Right forelimb (tissue), 1 donor: ENCODE results near the gene TSPY2.
"Not testable (repeated sequence)": the region's sequence is repeated elsewhere in the genome, so short reads cannot be mapped to it uniquely, and the experiment has no call there.

Source experiments
- DNase-seq: peaks from one replicate; pipeline ENCODE4 v3.0.0-alpha.2; 2018

The TSPY2 gene

GRCh38 chrY:6245923-6246322 is at the start of gene TSPY2:
TSS of gene TSPY2 (plus strand) at chrY:6246223. CDS start at chrY:6246269, 46 bp downstream.
- DNase-seq: not testable (repeated sequence)

DNA sequence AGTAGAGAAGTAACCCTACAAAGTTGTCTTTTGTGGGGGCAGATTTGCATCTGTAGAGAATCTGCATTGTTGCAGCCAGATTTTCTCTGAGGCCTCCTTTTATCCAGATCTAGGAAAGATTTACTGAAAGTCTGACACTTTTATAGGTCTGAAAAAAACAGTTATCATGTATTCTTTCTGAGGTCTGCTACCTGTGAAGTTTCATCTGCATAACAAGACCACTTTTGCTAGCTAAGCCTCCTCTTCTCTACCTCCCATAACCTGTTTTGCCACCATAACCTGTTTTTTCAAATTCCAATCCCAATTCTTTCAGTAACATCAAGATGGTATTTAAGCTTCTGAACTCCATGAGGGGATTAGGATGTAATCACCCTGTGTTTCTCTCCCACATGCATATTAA is 36.5 kb upstream of the TSPY2 start:
- not testable (repeated sequence) for DNase-seq

- not testable (repeated sequence) for DNase-seq
These were observed 29.0 kb upstream of the TSPY2 start for GRCh38 chrY:6217045-6217444.

- not testable (repeated sequence) for DNase-seq
These were observed 23.8 kb downstream of the TSPY2 start for GRCh38 chrY:6269839-6270238.
